SW480 (cell line): ENCODE measurements around the gene EVI5L.

Experiments
- DNase-seq: peaks from one replicate; pipeline ENCODE4 v3.0.0-alpha.2; 2016; ENCODE audit warnings: low spot score

The EVI5L gene

DNA sequence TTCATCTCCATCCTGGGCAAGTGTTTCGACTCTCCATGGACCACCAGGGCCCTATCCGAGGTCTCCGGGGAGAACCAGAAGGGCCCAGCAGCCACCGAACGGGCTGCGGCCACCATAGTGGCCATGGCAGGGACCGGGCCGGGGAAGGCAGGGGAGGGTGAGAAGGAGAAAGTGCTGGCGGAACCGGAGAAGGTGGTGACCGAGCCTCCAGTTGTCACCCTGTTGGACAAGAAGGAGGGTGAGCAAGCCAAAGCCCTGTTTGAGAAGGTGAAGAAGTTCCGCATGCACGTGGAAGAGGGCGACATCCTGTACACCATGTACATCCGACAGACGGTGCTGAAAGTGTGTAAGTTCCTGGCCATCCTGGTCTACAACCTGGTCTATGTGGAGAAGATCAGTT is 68.9 kb downstream of the EVI5L start:
- no peak for DNase-seq

- DNase-seq, result no peak
These were observed 69.8 kb downstream of the EVI5L start for GRCh38 chr19:7899751-7900378.

- DNase-seq, result no peak
These were observed 70.4 kb downstream of the EVI5L start for GRCh38 chr19:7900401-7900870.

DNA sequence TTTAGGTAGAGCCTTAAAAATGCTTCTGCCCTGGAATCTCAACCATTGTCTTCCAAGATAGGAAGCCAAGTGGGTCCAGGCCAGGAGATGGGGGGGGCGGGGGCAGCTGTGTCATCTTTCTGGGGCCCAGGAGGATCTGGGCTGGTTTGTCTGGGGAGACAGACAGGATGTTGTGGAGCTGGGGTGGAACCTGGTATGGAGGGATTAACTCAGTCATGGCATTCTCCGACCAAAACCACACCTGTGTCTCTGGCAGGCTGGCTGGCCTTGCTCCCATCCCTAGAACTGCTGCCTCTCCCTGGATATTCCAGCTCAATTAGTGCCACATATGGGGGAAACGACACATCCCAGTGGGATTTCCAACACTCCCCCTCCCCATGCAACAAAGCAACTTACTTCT is 70.9 kb downstream of the EVI5L start:
- DNase-seq, result peak; percentile 25

DNA sequence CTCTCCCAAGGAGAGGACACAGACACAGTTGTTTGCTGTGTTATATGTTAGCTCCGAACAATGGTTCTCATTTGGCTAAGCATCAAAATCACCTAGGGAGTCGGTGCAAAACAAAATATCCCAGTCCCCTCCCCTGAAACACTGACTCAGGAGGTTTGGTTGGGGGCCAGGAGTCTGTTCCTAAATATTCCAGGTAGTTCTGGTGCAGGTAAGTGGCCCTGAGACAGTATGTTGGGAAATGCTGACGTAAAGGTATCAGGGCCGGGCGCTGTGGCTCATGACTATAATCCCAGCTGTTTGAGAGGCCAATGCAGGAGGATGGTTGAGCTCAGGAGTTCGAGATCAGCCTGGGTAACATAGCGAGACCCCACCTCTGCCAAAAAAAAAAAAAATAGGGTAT is 71.3 kb downstream of the EVI5L start:
- DNase-seq, result no peak

GRCh38 chr19:7902796-7903243 is 72.8 kb downstream of the EVI5L start:
- peak; percentile 36 for DNase-seq

GRCh38 chr19:7903244-7904073 is 73.4 kb downstream of the EVI5L start, which contains the start of gene MAP2K7:
TSS of gene MAP2K7 (plus strand) at chr19:7903877. CDS start at chr19:7903945, 68 bp downstream.
- DNase-seq, result peak; percentile 98

DNA sequence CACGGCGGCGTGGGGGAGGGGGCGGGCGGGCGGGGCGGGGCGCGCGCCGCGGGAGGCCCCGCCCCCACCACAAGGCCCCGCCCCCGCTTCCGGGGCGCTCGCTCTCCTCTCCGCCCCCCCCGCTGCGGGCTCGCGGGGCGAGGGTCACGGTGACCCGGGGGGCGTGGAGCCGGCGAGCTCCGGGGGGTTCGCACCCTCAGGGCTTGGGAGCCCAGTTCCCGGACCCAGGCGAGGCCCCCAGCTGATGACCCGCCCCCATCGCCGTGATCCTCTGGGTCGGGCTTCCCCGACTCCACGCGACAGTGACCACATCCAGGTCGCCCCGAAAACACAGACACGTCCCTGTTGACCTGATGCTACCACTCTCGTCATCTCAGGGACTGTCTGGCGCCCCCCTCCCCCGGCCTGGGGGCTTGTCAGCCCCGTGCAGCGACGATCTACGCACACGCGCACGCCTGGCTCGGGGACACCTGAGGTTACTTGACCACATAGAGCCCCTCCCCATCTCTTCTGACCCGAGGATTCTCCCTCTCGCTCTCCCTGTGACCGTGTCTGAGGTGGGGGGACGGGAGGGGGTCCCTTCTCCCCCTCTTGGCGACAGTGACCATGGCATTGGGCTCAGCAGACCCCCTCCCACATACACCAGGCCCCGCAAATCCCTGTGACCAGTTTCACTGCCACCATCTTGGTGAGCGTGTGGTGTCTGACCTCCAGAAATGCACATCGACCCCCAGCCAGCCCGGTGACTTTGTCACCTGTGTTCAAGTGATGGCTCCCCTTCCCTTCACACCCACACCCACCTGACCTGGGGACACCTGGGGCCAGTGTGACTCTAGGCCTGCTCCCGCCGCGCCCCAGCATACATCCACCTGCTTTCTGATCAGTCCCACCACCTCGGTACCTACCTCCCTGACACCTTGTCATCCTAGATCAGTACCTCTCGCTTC is 74.3 kb downstream of the EVI5L start:
- no peak for DNase-seq

- no peak for DNase-seq
These were observed 75.2 kb downstream of the EVI5L start for GRCh38 chr19:7905268-7905667.

- DNase-seq, result no peak
These were observed 75.8 kb downstream of the EVI5L start for GRCh38 chr19:7905859-7906258.

DNA sequence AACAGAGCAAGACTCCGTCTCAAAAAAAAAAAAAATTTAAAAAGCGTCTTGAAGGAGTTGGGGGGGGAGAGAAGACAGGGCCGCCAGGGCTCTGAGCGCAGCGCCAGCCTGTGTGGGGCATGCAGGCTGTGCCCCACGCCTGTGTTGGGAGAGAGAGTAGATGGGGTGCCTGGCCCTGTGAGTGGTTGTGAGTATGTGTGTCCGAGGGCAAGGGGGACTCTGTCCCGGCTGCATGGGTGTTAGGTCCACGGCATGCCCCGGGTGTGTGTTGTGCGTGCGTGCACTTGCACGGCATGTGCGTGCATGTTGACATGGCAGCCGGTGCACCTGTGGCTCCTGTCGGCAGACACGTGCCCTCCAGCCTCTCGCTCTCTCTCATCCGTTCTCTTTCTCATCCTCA is 77.1 kb downstream of the EVI5L start:
- DNase-seq, result no peak

DNA sequence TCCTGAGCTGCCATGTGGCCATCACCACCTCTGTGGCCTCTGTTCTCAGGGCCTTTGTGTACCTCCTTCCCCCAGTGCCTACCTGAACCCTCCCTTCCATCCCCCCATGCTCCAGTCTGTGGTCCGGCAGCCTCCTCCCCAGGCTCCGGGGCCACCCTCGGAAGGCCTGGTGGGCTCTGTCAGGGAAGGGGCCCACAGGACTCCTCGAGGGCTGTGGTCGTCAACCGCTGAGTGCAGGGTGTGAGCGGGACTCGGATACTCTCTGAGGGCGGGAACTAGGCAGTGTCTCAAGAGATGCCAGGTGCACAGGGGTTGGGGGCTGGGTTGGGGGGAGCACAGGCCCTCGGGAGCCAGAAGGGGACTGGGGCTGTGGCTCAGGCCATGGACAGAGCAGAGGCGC is 77.5 kb downstream of the EVI5L start:
- DNase-seq, result no peak

GRCh38 chr19:7908078-7908699 is 78.2 kb downstream of the EVI5L start:
- no peak for DNase-seq

DNA sequence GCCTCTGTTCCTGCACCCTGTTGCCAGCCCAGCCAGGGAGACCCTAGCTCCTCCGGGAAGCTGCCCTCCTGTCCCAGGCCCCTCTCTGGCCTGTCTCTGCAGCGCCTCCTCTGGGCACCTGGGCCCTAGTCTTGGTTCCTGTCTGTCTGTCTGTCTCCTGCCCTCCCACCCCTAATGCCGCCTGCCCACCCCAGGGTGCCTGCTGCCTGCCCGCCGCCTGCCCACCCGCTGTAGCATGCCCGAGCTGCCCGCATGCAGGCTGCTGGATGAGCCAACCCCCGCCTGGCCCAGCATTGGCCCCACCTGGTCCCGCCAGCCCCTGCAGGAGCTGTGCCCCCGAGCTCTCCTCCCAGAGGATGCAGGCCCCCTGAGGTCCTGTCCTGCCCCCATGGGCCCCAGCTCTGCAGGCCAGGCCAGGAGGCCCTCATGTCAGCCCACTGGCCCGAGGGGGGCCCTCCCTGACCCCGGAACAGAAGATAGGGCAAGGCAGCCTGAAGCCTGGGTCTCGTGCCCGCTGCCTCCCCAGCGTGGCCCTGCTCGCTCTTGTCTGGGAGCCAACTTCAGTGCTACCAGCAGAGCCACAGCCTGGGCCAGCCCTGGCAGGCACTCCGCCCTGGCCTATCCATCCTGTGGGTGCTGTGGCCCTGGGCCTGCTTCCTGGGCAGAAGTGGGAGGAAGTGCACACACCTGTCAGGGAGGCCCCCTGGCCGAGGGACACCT is 78.9 kb downstream of the EVI5L start:
- no peak for DNase-seq

DNA sequence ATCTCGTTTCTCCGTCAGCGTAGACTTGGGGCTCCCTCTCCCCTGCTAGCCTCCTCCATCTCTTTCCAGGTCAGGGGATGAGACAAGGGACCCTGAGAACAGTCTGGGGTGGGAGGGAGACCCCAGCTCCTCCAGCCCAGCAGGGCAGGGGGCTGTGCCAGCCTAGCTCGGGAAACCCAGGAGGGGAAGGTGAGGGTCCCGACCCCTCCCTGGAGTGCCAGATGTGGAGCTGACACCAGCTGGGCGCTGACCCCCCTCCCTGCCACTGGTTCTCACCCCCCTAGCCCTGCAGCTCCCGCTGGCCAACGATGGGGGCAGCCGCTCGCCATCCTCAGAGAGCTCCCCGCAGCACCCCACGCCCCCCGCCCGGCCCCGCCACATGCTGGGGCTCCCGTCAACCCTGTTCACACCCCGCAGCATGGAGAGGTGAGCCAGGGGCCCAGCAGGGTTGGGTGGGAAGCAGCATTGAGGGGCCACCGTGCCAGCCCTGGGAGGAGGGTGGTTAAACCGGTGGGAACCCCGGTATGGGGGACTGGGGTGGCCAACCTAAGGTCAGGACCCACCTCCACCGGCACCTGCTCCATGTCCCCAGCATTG is 79.6 kb downstream of the EVI5L start:
- DNase-seq, result no peak

- DNase-seq, result no peak
These were observed 80.5 kb downstream of the EVI5L start for GRCh38 chr19:7910321-7911161.

GRCh38 chr19:7911508-7912143 is 81.6 kb downstream of the EVI5L start:
- no peak for DNase-seq

GRCh38 chr19:7912144-7912696 is 82.2 kb downstream of the EVI5L start:
- DNase-seq, result no peak
